AG20443 (cell line): ENCODE measurements around the gene GCNA.

Experiments used
- DNase-seq: peaks from one replicate; pipeline ENCODE4 v3.0.0; 2012; ENCODE audit warnings: low spot score, mixed read lengths

GCNA gene, protein sequence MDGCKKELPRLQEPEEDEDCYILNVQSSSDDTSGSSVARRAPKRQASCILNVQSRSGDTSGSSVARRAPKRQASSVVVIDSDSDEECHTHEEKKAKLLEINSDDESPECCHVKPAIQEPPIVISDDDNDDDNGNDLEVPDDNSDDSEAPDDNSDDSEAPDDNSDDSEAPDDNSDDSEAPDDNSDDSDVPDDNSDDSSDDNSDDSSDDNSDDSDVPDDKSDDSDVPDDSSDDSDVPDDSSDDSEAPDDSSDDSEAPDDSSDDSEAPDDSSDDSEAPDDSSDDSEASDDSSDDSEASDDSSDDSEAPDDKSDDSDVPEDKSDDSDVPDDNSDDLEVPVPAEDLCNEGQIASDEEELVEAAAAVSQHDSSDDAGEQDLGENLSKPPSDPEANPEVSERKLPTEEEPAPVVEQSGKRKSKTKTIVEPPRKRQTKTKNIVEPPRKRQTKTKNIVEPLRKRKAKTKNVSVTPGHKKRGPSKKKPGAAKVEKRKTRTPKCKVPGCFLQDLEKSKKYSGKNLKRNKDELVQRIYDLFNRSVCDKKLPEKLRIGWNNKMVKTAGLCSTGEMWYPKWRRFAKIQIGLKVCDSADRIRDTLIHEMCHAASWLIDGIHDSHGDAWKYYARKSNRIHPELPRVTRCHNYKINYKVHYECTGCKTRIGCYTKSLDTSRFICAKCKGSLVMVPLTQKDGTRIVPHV

DNA sequence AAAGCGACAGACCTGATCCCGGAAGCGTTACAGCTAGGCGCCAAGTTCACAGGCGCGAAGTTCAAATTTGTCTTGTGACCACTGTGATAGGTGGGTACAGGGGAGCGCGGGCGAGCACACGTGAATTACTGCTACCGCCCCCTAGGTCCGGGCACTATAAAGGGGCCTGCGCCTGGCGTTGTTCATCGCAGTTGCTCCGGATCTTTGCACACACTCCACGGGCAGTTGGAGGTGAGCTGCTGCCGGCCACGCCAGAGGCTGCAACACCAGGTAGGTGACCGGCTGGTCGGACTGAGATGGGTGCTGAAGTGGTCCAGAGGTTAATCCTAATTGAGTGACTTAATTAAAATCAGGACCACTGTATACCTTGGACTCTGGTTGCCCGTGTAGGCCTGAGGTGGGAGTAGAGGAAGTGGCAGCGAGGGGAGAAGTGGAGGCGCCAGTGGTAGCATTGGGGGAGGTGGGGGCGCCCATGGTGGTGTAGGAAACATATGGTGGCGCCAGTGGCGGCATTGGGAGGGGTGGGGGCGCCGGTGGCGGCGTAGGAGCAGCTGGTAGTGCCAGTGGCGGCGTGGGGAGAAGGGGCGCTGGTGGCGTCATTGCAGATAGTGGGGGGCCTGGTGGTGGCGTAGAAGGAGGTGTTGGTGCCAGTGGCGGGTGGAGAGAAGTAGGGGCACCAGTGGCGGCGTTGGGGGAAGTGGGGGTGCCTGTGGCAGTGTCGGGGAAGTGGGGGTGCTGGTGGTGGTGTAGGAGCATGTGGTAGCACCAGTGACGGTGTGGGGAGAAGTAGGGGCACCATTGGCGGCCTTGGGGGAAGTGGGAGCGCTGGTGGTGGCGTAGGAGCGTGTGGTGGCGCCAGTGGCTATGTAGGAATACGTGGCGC is at the start of gene GCNA:
TSS of gene GCNA (plus strand) at position 185 of the 883 bp plus-strand sequence. CDS start 2,385 bp downstream, outside the sequence.
- no peak for DNase-seq

DNA sequence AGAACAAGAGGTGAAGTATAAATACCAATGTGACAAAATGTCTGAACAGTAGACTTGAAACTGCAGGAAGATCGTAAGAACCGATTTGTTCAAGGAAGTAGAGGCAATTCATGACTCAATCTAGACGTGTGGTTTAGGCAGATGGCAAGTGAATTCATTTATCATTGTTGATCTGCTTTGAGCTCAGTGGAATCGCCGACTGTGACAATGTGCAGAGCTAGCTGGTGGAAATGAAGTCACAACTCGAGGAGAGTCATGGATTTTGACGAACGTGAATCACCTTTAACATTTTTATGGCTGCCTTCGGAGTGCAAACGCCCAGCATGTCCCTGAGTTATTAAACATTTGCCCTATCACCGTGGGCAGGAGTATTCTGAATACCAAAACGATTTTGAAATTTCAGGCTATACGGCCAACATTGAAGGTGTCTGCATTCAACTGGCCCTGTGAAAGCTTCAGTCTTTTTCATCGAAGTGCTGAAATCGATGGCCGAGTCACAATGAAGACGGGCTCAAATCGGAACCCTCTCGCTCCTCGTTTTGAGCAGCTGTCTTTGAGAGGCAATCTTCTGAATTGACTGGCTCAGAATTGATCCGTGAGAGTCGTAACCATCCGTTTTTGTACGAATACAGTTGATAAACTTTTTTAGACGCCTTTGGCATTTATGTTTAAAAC is 46.0 kb upstream of the GCNA start:
- DNase-seq, result peak; percentile 15

DNA sequence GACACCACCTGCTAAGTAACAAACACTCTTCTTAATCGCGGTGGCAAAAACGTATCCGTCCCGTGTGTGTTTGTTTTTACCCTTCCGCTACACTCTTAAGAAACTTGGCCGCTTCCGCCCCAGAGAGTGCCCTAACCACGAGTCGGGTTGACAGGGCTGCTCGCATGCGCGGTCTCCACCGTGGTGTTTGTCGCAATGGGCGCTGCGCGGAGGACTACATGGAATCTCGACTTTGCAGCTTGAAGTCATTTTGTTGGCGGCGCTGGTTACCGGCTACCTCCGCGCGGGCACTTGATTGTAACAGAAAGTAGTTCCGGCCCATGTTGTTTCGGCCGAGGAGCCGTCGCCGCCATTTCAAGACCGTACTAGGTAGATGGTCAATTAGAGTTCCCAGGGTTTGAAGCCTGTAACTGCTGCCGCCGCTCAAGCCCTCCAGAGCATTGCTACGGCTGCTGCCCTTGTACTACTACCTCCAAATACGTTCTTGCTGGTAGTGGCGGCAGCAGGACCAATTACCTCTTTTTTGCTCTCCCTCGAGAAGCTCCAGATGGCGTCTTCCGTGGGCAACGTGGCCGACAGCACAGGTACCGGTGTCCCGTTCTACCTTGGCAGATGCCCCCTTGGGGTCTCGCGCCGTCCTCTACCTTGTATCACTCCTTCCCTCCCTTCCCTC is 45.3 kb upstream of the GCNA start, which contains the start of gene OGT:
TSS of gene OGT (plus strand) at position 352 of the 673 bp plus-strand sequence. CDS start at position 548, 196 bp downstream.
- DNase-seq, result peak; percentile 91

DNA sequence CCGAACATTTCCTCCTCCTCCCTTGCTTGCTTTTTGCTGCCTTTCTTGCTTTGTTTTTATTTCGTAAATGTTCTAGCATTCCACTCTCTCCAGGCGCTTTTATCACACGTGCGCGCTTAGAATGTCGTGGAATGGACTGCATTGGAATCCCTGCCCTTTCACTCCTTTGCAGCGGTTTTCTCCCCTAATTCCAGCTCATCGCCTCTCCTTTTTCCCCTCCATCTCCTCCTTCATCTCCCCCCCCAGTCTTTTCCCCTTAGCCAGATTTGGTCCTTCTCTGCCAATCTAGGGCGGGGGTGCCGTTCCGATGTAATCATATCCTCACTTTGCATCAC is 44.8 kb upstream of the GCNA start:
- DNase-seq, result no peak

DNA sequence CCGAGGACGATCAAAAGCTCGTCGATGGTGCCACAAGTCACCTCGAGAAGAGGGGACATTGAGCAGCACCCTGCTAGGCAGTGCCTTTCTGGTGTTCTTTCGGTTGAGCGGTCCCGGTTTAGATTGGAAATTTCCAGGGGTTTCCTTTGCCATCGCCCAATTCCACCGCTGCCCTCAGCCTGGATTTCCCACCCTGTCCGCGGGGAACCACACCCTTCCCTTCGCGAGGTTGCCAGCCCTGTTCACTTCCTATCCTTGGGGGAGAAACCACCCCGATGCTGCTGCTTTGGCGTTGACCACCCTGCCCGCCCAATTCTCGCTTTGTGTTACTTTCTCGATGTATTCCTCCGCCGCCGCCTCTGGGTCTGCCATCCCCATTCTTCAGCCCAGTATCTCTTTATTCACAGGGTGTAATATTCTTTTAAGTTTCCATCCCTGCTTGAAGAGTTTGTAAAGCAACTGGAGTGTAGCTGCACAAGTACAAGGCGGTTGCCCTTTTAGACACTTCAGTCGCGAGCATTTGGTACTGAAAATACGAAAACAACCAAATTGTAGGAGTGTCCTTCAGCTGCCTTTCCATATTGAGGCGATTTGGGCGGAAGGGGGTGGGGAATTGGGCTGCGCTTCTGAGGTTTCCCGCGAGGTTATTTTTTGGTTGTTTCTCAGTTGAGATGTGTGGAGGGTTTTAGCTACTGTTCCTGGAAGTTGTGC is 44.2 kb upstream of the GCNA start:
- DNase-seq, result peak; percentile 25

DNA sequence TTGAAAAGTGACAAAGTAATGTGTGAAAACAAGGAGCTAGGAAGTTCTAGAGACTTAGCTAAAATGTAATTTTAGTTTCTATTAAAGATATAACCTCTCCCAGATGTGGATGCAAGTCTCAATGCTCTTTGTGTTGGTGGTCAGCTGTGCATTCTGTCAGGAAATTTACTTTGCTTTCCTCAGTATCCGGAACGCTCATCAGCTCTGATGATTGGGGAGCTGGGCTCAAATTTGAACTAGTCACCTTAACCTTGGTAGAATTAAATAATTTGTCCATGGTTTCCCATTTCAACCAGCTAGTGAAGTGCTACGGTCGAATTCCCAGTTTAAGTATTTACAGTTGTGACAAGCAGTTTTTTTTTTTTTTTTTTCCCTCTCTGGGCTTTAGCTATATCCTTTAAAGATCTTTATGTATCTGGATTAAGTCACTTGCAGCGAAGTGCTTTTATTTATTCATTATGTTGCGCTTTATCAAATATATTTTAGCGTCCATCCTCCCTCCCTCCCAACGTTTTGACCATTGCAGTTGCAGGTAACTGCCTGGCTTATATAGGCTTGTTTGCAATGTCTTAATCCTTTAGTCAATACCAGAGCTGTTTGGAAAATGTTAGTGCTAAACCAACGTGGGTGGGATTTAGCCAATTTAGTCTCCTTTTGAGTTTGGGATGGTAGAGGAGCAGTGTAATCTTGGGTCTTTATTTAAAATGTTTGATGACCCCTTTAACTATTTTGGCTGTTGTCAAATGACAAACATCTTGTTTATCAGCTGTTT is 43.3 kb upstream of the GCNA start:
- DNase-seq, result no peak

DNA sequence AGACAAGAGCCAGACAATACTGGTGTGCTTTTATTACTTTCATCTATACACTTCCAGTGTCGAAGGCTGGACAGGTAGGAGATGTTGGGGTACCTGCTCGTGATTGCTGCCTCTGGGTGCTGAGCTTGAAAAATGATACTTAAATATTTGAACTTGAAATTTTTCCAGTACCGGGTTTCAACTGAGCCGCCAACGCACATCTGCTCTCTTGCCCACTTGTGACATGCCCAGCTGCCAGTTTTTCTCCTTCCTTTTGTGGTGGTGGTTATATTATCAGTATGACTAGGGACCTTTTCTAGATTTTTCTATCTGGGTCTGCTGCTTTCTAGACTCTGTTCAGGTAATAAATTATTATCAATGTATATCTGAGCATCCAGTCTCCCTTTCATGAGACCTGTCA is 42.0 kb upstream of the GCNA start:
- no peak for DNase-seq

DNA sequence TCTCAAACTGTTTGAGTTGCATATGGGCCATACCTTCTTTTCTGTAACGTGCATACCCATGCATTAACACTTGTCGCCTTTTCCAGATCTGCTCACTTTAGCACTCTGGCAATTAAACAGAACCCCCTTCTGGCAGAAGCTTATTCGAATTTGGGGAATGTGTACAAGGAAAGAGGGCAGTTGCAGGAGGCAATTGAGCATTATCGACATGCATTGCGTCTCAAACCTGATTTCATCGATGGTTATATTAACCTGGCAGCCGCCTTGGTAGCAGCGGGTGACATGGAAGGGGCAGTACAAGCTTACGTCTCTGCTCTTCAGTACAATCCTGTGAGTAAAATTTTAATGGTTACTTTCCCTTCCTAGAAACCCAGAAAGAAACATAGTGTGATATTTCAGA is 40.5 kb upstream of the GCNA start:
- DNase-seq, result no peak

DNA sequence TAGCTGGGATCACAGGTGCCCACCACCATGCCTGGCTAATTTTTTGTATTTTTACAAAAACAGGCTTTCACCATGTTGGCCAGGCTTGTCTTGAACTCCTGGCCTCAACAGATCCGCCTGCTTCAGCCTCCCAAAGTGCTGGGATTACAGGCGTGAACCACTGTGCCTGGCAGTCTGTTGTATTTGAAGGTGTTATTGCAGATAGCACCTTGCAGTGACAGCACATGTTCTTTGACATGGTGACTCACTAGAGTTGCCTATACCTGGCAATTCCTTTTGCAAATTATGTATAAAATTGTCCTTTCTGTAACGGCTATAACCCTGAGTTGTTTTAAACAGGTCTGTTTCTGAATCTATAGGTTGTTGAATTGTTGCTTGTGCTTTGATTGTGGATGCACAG is 37.4 kb upstream of the GCNA start:
- no peak for DNase-seq

DNA sequence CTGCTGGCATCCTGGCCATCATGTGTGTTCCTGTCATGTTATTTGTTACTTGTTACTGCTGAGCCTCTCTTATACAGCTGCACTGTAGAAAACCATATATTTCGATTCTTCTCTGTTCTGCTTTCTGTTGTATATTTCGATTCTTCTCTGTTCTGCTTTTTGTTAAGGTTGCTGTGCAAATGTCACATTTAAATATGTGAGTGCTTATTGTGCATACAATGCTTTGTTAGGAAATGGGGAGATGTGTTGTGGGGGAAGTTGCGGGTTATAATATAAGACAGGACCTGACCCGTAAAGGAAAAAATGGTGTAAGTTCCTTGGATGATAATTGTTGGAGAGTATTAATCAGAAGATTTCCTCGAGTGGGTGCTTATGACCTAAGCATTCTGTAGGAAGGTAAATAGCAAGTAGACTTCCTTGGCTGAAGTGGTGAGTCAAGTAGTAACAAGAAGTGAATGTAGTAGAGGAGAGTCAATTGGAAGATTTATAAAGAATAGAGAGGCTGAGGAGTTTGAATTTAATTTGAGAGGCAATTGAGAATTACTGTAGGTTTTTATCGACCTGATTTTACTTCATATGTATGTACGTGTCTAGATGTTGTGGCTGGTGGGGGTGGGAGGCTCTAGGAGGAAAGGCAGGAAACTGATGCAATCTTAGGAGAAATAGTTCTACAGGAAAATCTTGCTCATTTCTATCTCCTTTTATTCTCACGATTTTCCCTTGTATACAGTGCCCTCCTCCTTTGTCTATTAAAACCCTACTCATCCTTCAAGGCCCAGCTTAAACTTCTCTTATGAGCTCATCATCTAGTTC is 36.8 kb upstream of the GCNA start:
- peak; percentile 27 for DNase-seq

DNA sequence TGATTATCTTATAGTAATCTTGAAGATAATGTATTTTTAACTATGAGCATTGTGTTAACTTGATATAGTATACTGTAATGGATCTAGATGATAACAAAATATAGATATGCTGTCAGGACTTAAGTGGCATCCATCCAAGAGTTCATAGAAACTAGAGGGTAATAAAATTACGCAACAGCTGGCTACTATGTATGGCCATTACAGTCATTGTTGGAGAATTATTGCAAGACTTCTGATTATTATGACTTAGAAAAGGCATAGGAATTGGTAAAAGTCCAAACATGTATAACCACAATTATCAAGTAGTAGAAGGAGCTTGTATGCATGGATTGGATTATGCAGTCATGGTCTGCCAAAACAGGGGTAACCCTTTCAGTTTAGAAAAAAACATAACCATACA is 35.8 kb upstream of the GCNA start:
- no peak for DNase-seq

DNA sequence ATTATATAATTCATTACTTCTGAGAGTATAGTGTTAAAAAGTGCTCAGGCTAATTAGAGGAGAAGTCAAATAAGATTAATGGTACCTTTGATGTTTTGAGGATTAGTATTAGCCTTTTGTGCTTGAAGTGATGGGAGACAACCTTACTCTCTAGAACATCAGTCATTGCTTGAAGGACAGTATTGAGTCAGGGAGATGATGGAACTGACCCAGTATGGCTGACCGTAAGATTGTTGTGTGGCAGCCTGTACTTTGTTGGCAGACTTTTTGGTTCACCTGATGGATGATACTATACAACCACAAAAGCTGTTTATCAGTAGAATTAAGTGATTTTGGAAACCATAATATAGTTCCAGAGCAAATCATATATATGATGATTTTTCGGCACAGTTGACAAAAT is 35.4 kb upstream of the GCNA start:
- no peak for DNase-seq

DNA sequence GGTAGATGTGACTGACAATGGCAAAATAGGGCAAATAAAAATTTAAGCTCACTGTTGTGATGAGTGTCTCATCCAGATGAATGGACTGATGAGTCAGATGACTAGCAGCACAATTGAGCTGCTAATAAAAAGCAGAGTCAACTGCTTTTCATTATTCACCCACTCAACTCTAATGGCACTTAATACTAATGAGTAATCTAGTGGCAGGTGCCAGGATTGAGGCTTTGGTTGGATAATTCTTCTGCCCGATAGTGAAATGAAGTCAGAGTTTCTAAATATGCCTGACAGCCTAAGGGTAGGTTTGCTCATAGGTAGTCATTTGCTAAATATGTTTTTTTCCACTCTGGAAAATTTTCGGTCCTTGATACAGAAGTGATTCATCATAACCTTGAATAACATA is 34.9 kb upstream of the GCNA start:
- DNase-seq, result peak; percentile 35

DNA sequence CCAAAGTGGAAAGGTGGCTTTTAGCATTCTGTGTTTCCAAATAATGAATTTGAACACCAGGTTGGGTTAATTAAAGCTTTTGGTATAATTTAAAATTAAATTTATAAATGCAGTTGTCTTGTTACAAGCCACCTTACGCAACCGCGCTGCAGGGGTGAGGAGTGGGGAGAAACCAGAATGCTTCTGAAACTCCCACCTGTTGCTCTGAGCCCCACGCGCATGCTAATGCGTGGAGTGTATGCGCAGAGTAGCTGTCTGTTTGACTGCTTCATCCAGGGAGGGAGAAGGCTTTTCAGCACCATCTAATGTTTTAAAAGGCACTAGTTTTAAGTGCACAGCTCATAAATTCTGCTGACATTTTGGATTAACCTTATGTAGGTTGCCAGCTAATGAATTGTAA is 32.9 kb upstream of the GCNA start:
- no peak for DNase-seq

DNA sequence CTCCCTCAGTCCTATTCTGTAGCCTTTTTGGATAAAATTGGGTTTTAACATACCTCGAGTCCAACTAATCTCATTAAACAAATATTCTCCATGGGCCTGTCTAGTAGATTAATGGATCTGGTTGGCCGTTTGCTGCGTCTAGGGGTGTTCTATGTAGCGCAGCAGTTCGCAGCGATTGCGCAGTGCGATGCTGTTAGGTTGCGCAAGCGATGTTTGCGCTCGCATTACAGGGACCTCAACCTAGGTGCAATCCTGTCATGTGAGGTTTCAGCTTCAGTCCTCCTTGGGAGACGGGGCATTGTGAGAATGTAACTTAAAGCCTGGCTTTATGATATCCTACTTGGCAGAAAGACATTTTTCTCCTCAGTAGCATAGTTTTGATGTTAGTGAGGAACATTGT is 31.4 kb upstream of the GCNA start:
- DNase-seq, result no peak

DNA sequence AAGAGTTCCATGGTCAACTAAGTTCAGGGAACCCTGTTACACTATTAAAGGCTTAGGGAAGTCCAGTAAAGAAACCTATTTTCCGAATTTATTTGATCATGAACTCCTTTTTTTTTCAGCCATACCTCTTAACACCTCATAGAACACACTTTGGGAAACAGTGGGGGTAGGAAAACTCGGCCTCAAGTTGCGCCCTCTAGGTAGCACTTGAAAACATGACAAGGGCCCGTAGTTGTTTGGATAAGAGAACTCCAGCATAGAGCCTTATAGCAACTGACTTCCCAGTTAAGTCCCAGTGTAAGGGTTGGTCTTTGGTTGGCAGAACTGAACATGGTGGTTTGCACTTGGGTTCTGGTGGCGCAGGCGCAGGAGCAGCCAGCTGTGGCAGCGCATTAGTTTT is 30.9 kb upstream of the GCNA start:
- DNase-seq, result no peak

DNA sequence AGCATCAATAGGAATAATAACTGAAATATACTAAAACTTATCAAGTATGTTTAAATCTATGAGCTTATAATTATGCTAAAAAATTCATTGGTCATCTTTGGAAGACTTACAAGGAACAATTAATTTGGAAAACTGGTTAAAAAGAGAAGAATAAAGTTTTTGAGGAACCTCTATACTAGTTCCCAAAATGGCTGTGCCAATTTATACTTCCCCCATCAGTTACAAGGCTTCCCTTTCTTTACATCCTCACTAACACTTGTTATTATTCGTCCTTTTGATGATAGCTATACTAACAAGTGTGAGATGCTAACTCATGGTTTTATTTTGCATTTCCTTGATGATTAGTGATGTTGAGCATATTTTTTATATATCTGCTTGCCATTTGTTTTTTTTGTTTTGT is 28.3 kb upstream of the GCNA start:
- no peak for DNase-seq

DNA sequence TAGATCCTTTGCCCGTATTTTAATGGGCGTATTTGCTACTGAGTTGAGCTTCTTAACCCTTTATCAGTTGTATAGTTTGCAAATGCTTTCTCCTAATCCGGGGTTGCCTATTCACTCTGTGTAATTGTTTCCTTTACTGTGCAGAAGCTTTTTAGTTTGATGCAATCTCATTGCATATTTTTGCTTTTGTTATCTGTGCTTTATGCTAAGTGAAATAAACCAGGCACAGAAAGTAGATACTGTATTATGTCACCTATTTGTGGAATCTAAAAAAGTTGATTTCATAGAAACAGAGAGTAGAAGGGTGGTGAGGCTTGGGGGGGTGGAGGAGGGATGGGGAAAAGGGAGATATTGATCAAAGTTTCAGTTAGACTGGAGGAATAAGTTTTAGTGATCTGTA is 27.7 kb upstream of the GCNA start:
- DNase-seq, result no peak

DNA sequence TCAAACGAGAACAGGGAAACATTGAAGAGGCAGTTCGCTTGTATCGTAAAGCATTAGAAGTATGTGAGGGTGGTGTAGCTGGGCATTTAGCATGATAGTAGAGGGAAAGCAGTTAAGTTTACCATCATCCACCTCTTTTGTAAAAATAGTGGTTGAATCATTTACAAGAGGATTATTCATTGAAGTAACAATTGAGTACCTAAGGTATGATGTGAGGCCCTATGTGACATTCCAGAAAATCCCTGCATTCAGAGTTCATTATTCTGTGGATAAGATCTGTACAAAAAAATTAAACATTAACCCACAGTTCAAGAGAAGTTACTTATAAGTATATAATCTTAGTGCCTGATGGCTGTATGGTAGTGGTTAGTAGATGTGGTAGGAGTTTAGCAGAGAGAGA is 22.2 kb upstream of the GCNA start:
- no peak for DNase-seq
